CD14-positive monocyte (primary cell): ENCODE data around the gene ARPC2. TPM values are rescaled to one million over a fixed set of nuclear protein-coding genes. Genes with fewer than 3 reads are reported as not detected.

Source experiments
- DNase-seq, 3 donors: peaks; one replicate each; pipeline ENCODE4 v3.0.0-alpha.2; 2011 to 2022
- H2AFZ ChIP-seq: 2 replicates; pipeline ENCODE4 v1.6.0; 2012; ENCODE audit warnings: mild to moderate bottlenecking, low read depth, low read length, inconsistent platforms; ENCODE audit not compliant: insufficient read depth, poor library complexity, severe bottlenecking
- H3K27ac ChIP-seq, 2 donors: 1 replicate in 1 of 2; 2 replicates in 1 of 2; pipeline ENCODE4 v1.5.1; 2012 to 2013; ENCODE audit warnings: low read length in 2 of 2, control low read depth in 1 of 2, inconsistent platforms in 1 of 2, low read depth in 1 of 2, mild to moderate bottlenecking in 1 of 2
- H3K27me3 ChIP-seq, 2 donors: one replicate each; pipeline versions ENCODE4 v1.6.0 to v1.6.1; 2011 to 2013; ENCODE audit warnings: low read length in 2 of 2; ENCODE audit not compliant: control insufficient read depth in 2 of 2, insufficient read depth in 2 of 2
- H3K36me3 ChIP-seq, 2 donors: replicated peaks in 1 of 2; 1 replicate in 1 of 2; 2 replicates in 1 of 2; pipeline versions ENCODE4 v1.5.1 to v1.6.1; 2012 to 2013; ENCODE audit warnings: low read length in 2 of 2, control low read depth in 1 of 2, inconsistent platforms in 1 of 2, mild to moderate bottlenecking in 1 of 2; ENCODE audit not compliant: insufficient read depth in 2 of 2, control insufficient read depth in 1 of 2
- H3K4me1 ChIP-seq, 2 donors: 1 replicate in 1 of 2; 2 replicates in 1 of 2; pipeline versions ENCODE4 v1.5.1 to v1.6.1; 2012 to 2013; ENCODE audit warnings: low read length in 2 of 2, control low read depth in 1 of 2, inconsistent platforms in 1 of 2, mild to moderate bottlenecking in 1 of 2, moderate library complexity in 1 of 2; ENCODE audit not compliant: insufficient read depth in 2 of 2, control insufficient read depth in 1 of 2
- H3K4me2 ChIP-seq: replicated peaks from 2 replicates; pipeline ENCODE3; 2012; ENCODE audit warnings: low read length, moderate library complexity, mild to moderate bottlenecking; ENCODE audit not compliant: poor library complexity, severe bottlenecking; ENCODE audit errors: extremely low read depth
- H3K4me3 ChIP-seq, 3 experiments: fragments of 200-600 bp in 1 of 3; sonication (generic) in 1 of 3; replicated peaks in 1 of 3; 1 replicate in 2 of 3; 2 replicates in 1 of 3; pipeline ENCODE4 v1.5.1; 2011 to 2013; ENCODE audit warnings: low read length in 3 of 3, mild to moderate bottlenecking in 3 of 3, control low read depth in 2 of 3, low read depth in 2 of 3, inconsistent platforms in 1 of 3, moderate library complexity in 1 of 3
- H3K79me2 ChIP-seq: 2 replicates; pipeline ENCODE4 v1.6.0; 2012; ENCODE audit warnings: mild to moderate bottlenecking, control low read depth, inconsistent platforms, low read length, moderate library complexity; ENCODE audit not compliant: insufficient read depth
- H3K9ac ChIP-seq: 2 replicates; pipeline ENCODE4 v1.6.0; 2017; ENCODE audit warnings: low read length, mild to moderate bottlenecking; ENCODE audit not compliant: insufficient read depth, poor library complexity, severe bottlenecking
- H3K9me3 ChIP-seq, 2 donors: replicated peaks in 1 of 2; 1 replicate in 1 of 2; 2 replicates in 1 of 2; pipeline versions ENCODE4 v1.5.1 to v1.6.1; 2012 to 2013; ENCODE audit warnings: low read length in 2 of 2, control low read depth in 1 of 2; ENCODE audit not compliant: control insufficient read depth in 1 of 2, insufficient read depth in 1 of 2
- H4K20me1 ChIP-seq: 2 replicates; pipeline ENCODE4 v1.6.0; 2012; ENCODE audit warnings: mild to moderate bottlenecking, low read length, control low read depth, moderate library complexity; ENCODE audit not compliant: insufficient read depth
- H3K27ac Mint-ChIP-seq, 7 donors: one replicate each; pipeline ENCODE4 v1.8.0; 2020; ENCODE audit warnings: mild to moderate bottlenecking in 7 of 7, mixed read lengths in 7 of 7, moderate library complexity in 6 of 7, inconsistent platforms in 2 of 7
- H3K27me3 Mint-ChIP-seq, 3 donors: one replicate each; pipeline ENCODE4 v1.8.0; 2021 to 2022; ENCODE audit warnings: low read depth in 3 of 3, mild to moderate bottlenecking in 3 of 3, mixed read lengths in 3 of 3, moderate library complexity in 3 of 3, inconsistent platforms in 1 of 3
- H3K36me3 Mint-ChIP-seq, 2 donors: one replicate each; pipeline ENCODE4 v1.8.0; 2020; ENCODE audit warnings: mixed read lengths in 2 of 2, inconsistent platforms in 1 of 2, mild to moderate bottlenecking in 1 of 2
- H3K4me1 Mint-ChIP-seq: one replicate; pipeline ENCODE4 v1.8.0; 2020; ENCODE audit warnings: mild to moderate bottlenecking, mixed read lengths
- H3K4me3 Mint-ChIP-seq, 2 donors: one replicate each; pipeline ENCODE4 v1.8.0; 2020; ENCODE audit warnings: mild to moderate bottlenecking in 2 of 2, mixed read lengths in 2 of 2, moderate library complexity in 1 of 2
- H3K9me3 Mint-ChIP-seq, 7 donors: one replicate each; pipeline ENCODE4 v1.8.0; 2020 to 2022; ENCODE audit warnings: mixed read lengths in 7 of 7, mild to moderate bottlenecking in 6 of 7, moderate library complexity in 6 of 7, inconsistent platforms in 2 of 7
- WGBS: methylation state at CpG from one replicate; pipeline ENCODE4 v1.1.5; 2013; ENCODE audit warnings: missing lambda C conversion rate; ENCODE audit not compliant: insufficient coverage; 5-methylcytosine and 5-hydroxymethylcytosine counted together
- intact Hi-C, 2 donors: fragments of 100-400 bp; cut with micrococcal nuclease; formaldehyde crosslinking; loops; one replicate each; pipeline versions ENCODE4 v1.15.0 to v1.15.1; 2023
- polyA plus RNA-seq, 3 donors: library from polyadenylated mRNA; depleted of rRNA in 1 of 3; unstranded in 2 of 3; stranded (reverse) in 1 of 3; fragments of 300-500 nt in 2 of 3; fragments of >200 nt in 1 of 3; fragmentation: Illumina TruSeq in 2 of 3; gene quantifications; 1 replicate in 2 of 3; 2 replicates in 1 of 3; pipeline ENCODE4 v1.2.3, GENCODE V29; 2012 to 2021
- TF ChIP-seq, protein P1 (sequence below): fragments of 200-600 bp; IDR thresholded peaks from one replicate; pipeline ENCODE4 v1.8.0; 2022; ENCODE audit warnings: antibody characterized with exemption, mild to moderate bottlenecking

The ARPC2 gene
- polyA plus RNA-seq, 3 donors = 640 to 1,227 (median 1,162) TPM

- Mint-ChIP-seq H3K4me3 (peak overlapping the region; percentile 92 to 97), H3K36me3 (peaks cover 4 to 16% of the 10 kb centered on the region in 2 donors), H3K27ac (peak overlapping the region; percentile 96 to 99 (median 98)), H3K4me1 (peaks cover 73% of the 10 kb centered on the region), H3K9me3 (peaks cover 0 to 4% (median 0%) of the 10 kb centered on the region in 7 donors), H3K27me3 (peaks cover 0 to 2% (median 0%) of the 10 kb centered on the region in 3 donors)
- H3K4me3 ChIP-seq = peak overlapping the region; percentile 70 to 90 (median 83)
- H3K27ac ChIP-seq = peak overlapping the region; percentile 94 to 96
- H3K4me1 ChIP-seq = peaks cover 73 to 82% of the 10 kb centered on the region in 2 donors
- H4K20me1 ChIP-seq = peaks cover 21% of the 10 kb centered on the region
- WGBS = 13% methylated on average over 5 of the region's 12 CpGs
- peak overlapping the region; percentile 60 for H2AFZ ChIP-seq
- H3K4me2 ChIP-seq = peak overlapping the region; percentile 95
- H3K9ac ChIP-seq = peak overlapping the region; percentile 95
- H3K36me3 ChIP-seq = no peaks in the 10 kb centered on the region
- DNase-seq = peak; percentile 49 to 73 (median 64)
- intact Hi-C loops = loop anchor here (2.0 to 5.0 kb wide), 3 partner anchors 91 to 107 kb away; partner anchors contain the start of genes CTDSP1 (in 2 of the 2) and SLC11A1 (in 1 of the 2)
- no peaks in the 10 kb centered on the region for H3K9me3 ChIP-seq
- H3K27me3 ChIP-seq = no peaks in the 10 kb centered on the region
- H3K79me2 ChIP-seq = peaks cover 57% of the 10 kb centered on the region
- TF ChIP-seq, protein P1, sequence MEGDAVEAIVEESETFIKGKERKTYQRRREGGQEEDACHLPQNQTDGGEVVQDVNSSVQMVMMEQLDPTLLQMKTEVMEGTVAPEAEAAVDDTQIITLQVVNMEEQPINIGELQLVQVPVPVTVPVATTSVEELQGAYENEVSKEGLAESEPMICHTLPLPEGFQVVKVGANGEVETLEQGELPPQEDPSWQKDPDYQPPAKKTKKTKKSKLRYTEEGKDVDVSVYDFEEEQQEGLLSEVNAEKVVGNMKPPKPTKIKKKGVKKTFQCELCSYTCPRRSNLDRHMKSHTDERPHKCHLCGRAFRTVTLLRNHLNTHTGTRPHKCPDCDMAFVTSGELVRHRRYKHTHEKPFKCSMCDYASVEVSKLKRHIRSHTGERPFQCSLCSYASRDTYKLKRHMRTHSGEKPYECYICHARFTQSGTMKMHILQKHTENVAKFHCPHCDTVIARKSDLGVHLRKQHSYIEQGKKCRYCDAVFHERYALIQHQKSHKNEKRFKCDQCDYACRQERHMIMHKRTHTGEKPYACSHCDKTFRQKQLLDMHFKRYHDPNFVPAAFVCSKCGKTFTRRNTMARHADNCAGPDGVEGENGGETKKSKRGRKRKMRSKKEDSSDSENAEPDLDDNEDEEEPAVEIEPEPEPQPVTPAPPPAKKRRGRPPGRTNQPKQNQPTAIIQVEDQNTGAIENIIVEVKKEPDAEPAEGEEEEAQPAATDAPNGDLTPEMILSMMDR = no peak
Observed at GRCh38 chr2:218291318-218292047, 74.5 kb downstream of the ARPC2 start.

DNA sequence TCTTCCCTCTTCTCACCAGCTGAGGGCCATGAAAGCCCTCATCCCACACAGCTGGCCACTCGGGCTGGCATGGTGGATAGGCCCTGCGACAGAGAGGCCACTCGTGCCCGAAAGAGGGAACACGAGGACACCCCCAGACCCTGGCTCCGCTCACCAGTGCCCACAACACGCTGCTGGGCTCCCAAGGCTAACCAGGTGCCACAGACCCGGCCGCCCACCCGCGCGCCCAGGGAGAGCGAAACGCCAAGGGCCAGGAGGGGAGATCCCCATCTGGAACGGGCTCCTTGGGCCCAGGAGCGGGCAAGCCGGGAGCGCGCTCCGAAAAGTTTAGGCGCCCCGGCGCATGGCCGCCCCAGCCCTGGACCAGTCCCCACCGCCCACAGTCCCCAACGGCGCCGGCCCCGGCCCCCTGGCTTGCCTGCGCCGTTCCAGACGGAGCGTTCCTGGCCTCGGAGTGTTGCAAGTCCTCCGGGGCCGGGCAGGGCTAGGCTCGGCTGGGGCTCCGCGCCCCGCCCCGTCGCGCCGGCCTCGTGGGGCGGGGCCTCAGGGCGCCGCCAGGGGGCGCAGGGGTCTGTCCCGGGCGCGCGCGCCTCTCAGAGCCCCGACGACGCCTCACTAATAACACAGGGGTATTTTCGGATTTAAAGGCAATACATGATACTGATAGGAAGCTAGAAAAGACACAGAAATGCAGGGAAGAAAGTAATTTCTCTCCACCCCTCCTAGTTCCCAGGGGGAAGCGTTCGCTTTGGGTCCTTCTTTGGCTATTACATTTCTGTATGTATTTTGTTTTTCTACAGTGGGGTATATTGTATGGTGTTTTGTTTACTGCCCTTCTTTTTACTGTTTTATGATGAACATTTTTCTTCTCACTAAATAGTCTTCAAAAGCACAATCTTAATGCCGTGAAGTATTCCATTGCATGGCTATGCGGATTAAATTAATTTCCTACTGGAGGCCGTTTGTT lies 75.3 kb downstream of the ARPC2 start, which contains the start of gene TMBIM1:
TMBIM1 (minus strand) TSS at position 456 of the 967 bp plus-strand sequence. CDS start 10,362 bp downstream, outside the sequence.
- TF ChIP-seq, protein P1 = peak; percentile 98
- H3K4me3 ChIP-seq = peak within 1 kb of the TSS; percentile 70 to 90 (median 83)
- intact Hi-C loops = loop anchor here in 1 of 2 donors (5.0 kb wide), 2 partner anchors 90 to 105 kb away; partner anchors contain the start of genes CTDSP1 and SLC11A1
- Mint-ChIP-seq H3K36me3 (peaks cover 4 to 16% of the 10 kb centered on the region in 2 donors), H3K9me3 (peaks cover 0 to 3% (median 0%) of the 10 kb centered on the region in 7 donors), H3K4me1 (peaks cover 64% of the 10 kb centered on the region), H3K27ac (peak within 1 kb of the TSS; percentile 96 to 99 (median 98)), H3K27me3 (peaks cover 0 to 2% (median 0%) of the 10 kb centered on the region in 3 donors), H3K4me3 (peak within 1 kb of the TSS; percentile 92 to 97)
- H3K36me3 ChIP-seq = no peaks in the 10 kb centered on the region
- peaks cover 65 to 74% of the 10 kb centered on the region in 2 donors for H3K4me1 ChIP-seq
- peak within 1 kb of the TSS; percentile 95 for H3K4me2 ChIP-seq
- H4K20me1 ChIP-seq = peaks cover 19% of the 10 kb centered on the region
- H2AFZ ChIP-seq = peak within 1 kb of the TSS; percentile 60
- H3K9ac ChIP-seq = peak within 1 kb of the TSS; percentile 95
- no peaks in the 10 kb centered on the region for H3K9me3 ChIP-seq
- H3K79me2 ChIP-seq = peaks cover 50% of the 10 kb centered on the region
- H3K27me3 ChIP-seq = no peaks in the 10 kb centered on the region
- WGBS = 2% methylated on average over 48 of the region's 63 CpGs
- peak; percentile 71 to 84 (median 83) for DNase-seq
- peak within 1 kb of the TSS; percentile 94 to 96 for H3K27ac ChIP-seq
